Esophagus muscularis mucosa (tissue), 4 donors: ENCODE data around the gene P2RY8.

ENCODE experiments used
- EP300 ChIP-seq: sonication (generic); formaldehyde crosslinking; IDR thresholded peaks from one replicate; pipeline ENCODE4 v1.6.1; 2017; ENCODE audit warnings: antibody characterized with exemption
- POLR2A ChIP-seq: fragments of 450-650 bp; IDR thresholded peaks from one replicate; pipeline ENCODE4 v1.6.1; 2017; ENCODE audit warnings: antibody characterized with exemption, moderate library complexity, mild to moderate bottlenecking, low read depth
- POLR2AphosphoS5 ChIP-seq, 2 donors: sonication (generic); formaldehyde crosslinking; IDR thresholded peaks; one replicate each; pipeline ENCODE4 v1.6.1; 2017; ENCODE audit warnings: antibody characterized with exemption in 2 of 2
- TF ChIP-seq, protein P1 (sequence below), 3 experiments: fragments of 200-600 bp in 2 of 3; fragments of 450-650 bp in 1 of 3; sonication (generic) in 2 of 3; IDR thresholded peaks; one replicate each; pipeline ENCODE4 v1.5.1; 2017 to 2019; ENCODE audit warnings: antibody characterized with exemption in 3 of 3, mild to moderate bottlenecking in 2 of 3, moderate library complexity in 1 of 3

DNA sequence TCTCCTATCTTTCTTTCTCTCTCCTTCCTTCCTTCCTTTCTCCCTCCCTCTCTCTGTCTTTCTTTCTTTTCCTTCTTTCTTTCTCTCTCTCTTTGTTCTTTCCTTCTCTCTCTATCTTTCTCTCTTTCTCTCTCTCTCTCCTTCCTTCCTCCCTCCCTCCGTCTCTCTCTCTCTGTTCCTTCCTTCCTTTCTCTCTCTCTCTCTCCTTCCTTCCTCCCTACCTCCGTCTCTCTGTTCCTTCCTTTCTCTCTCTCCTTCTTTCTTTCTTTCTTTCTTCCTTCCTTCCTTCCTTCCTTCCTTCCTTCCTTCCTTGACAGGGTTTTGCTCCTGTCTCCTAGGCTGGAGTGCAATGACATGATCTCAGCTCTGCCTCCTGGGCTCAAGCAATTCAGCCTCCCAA, 24.2 kb upstream of the P2RY8 start:
- TF ChIP-seq, protein P1, sequence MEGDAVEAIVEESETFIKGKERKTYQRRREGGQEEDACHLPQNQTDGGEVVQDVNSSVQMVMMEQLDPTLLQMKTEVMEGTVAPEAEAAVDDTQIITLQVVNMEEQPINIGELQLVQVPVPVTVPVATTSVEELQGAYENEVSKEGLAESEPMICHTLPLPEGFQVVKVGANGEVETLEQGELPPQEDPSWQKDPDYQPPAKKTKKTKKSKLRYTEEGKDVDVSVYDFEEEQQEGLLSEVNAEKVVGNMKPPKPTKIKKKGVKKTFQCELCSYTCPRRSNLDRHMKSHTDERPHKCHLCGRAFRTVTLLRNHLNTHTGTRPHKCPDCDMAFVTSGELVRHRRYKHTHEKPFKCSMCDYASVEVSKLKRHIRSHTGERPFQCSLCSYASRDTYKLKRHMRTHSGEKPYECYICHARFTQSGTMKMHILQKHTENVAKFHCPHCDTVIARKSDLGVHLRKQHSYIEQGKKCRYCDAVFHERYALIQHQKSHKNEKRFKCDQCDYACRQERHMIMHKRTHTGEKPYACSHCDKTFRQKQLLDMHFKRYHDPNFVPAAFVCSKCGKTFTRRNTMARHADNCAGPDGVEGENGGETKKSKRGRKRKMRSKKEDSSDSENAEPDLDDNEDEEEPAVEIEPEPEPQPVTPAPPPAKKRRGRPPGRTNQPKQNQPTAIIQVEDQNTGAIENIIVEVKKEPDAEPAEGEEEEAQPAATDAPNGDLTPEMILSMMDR (IDR thresholded peaks at IDR 0.05), result no peak
- TF ChIP-seq POLR2AphosphoS5 (IDR thresholded peaks at IDR 0.05), result no peak
- TF ChIP-seq EP300, result no peak
- no peak for TF ChIP-seq POLR2A
